HCT116 (cell line): ENCODE measurements around the gene ONECUT3. TPM values are rescaled to one million over a fixed set of nuclear protein-coding genes. Genes with fewer than 3 reads are reported as not detected.

Experiments
- ATAC-seq: fragments of 200-7000 bp; cut with Tn5 transposase; 2 replicates; pipeline ENCODE4 v1.9.1; 2020; ENCODE audit warnings: mild to moderate bottlenecking, moderate library complexity
- BruUV-seq: library from RNA; stranded (reverse); fragments of 400-500 nt; replicated peaks from 2 replicates; lab custom pipeline; 2021; lab: Mats Ljungman, UMichigan
- CTCF ChIA-PET: fragments of 300-600 bp; sonication (Branson Sonifier 250); formaldehyde crosslinking; loops from one replicate; lab custom pipeline; 2021; ENCODE audit warnings: antibody characterized with exemption; lab: Charles Lee
- POLR2A ChIA-PET: fragments of 300-600, 350-600 bp; sonication (Branson Sonifier 250); formaldehyde crosslinking; loops from one replicate; lab custom pipeline; 2021; ENCODE audit warnings: antibody characterized with exemption; lab: Charles Lee
- RAD21 ChIA-PET, 2 experiments: fragments of 300-600 bp; sonication (Branson Sonifier 250); formaldehyde crosslinking; loops; one replicate each; lab custom pipeline; 2023; ENCODE audit warnings: low total read pairs in 2 of 2; ENCODE audit not compliant: uncharacterized antibody in 2 of 2, unreplicated experiment in 2 of 2, low non-redundant PET in 1 of 2; lab: Charles Lee
- DNase-seq: peaks from one replicate; pipeline ENCODE4 v3.0.0-alpha.2; 2010; ENCODE audit warnings: low read depth, low spot score
- H2AFZ ChIP-seq: fragments of 200-600 bp; shearing (Covaris generic), sonication (generic); 2 replicates; pipeline ENCODE4 v1.6.1; 2017; ENCODE audit warnings: low read depth, mixed run types, mixed read lengths, antibody characterized with exemption, low read length; ENCODE audit not compliant: poor library complexity, severe bottlenecking
- H3K27ac ChIP-seq: 2 replicates; pipeline ENCODE4 v1.5.1; 2012; ENCODE audit warnings: low read depth, low read length
- H3K27me3 ChIP-seq: fragments of 200-600 bp; sonication (generic); 2 replicates; pipeline ENCODE4 v1.6.1; 2016; ENCODE audit warnings: mixed run types, low read length, mixed read lengths; ENCODE audit not compliant: insufficient read depth
- H3K36me3 ChIP-seq, 2 experiments: fragments of 200-500 bp in 1 of 2; fragments of 200-600 bp in 1 of 2; sonication (Bioruptor generic) in 1 of 2; sonication (generic) in 1 of 2; 2 replicates each; pipeline versions ENCODE4 v1.5.1 to v1.6.1; 2014 to 2016; ENCODE audit warnings: low read length in 2 of 2, inconsistent platforms in 1 of 2, mixed read lengths in 1 of 2, mixed run types in 1 of 2; ENCODE audit not compliant: insufficient read depth in 2 of 2, control insufficient read depth in 1 of 2
- H3K4me1 ChIP-seq, 2 experiments: fragments of 200-600 bp in 1 of 2; sonication (generic) in 1 of 2; 2 replicates each; pipeline versions ENCODE4 v1.5.1 to v1.6.1; 2012 to 2017; ENCODE audit warnings: low read length in 2 of 2, inconsistent platforms in 1 of 2, mild to moderate bottlenecking in 1 of 2, mixed read lengths in 1 of 2, mixed run types in 1 of 2, moderate library complexity in 1 of 2; ENCODE audit not compliant: insufficient read depth in 2 of 2, control insufficient read depth in 1 of 2
- H3K4me2 ChIP-seq: fragments of 200-600 bp; sonication (generic); 2 replicates; pipeline ENCODE4 v1.6.1; 2017; ENCODE audit warnings: mixed run types, low read length, mixed read lengths
- H3K4me3 ChIP-seq, 2 experiments: fragments of 200-600 bp in 1 of 2; sonication (generic) in 1 of 2; replicated peaks in 1 of 2; 2 replicates each; pipeline ENCODE4 v1.5.1; 2011 to 2016; ENCODE audit warnings: low read length in 2 of 2, control low read depth in 1 of 2, low read depth in 1 of 2, mild to moderate bottlenecking in 1 of 2, mixed read lengths in 1 of 2, mixed run types in 1 of 2
- H3K79me2 ChIP-seq: fragments of 200-600 bp; sonication (generic); 2 replicates; pipeline ENCODE4 v1.6.1; 2017; ENCODE audit warnings: mild to moderate bottlenecking, mixed run types, low read length, moderate library complexity, mixed read lengths; ENCODE audit not compliant: insufficient read depth
- H3K9ac ChIP-seq: fragments of 200-600 bp; sonication (generic); 2 replicates; pipeline ENCODE4 v1.6.1; 2016; ENCODE audit warnings: low read length, mixed read lengths
- H3K9me2 ChIP-seq: fragments of 200-600 bp; sonication (generic), shearing (Covaris generic); 2 replicates; pipeline ENCODE4 v1.6.1; 2017; ENCODE audit warnings: mixed run types, mild to moderate bottlenecking, moderate library complexity; ENCODE audit not compliant: insufficient read depth
- H3K9me3 ChIP-seq, 2 experiments: fragments of 200-500 bp in 1 of 2; fragments of 200-600 bp in 1 of 2; sonication (Bioruptor generic) in 1 of 2; sonication (generic) in 1 of 2; 2 replicates each; pipeline ENCODE4 v1.6.1; 2014 to 2017; ENCODE audit warnings: low read length in 2 of 2, mixed read lengths in 2 of 2, inconsistent platforms in 1 of 2, low read depth in 1 of 2, mild to moderate bottlenecking in 1 of 2, mixed run types in 1 of 2, moderate library complexity in 1 of 2; ENCODE audit not compliant: control insufficient read depth in 1 of 2, insufficient read depth in 1 of 2
- H4K20me1 ChIP-seq: fragments of 200-600 bp; sonication (generic), shearing (Covaris generic); 2 replicates; pipeline ENCODE4 v1.6.1; 2017; ENCODE audit warnings: mixed run types, mild to moderate bottlenecking, moderate library complexity; ENCODE audit not compliant: insufficient read depth
- CEBPB ChIP-seq: IDR thresholded peaks from 2 replicates; pipeline ENCODE4 v1.6.1; 2012; ENCODE audit warnings: low read depth
- EGR1 ChIP-seq: IDR thresholded peaks from 2 replicates; pipeline ENCODE4 v1.6.1; 2012; ENCODE audit warnings: low read depth
- ELF1 ChIP-seq: IDR thresholded peaks from 2 replicates; pipeline ENCODE4 v1.6.1; 2012; ENCODE audit warnings: low read depth, borderline replicate concordance
- EZH2 ChIP-seq: fragments of 200-600 bp; sonication (generic); IDR thresholded peaks from 2 replicates; pipeline ENCODE4 v1.6.1; 2017; ENCODE audit warnings: antibody characterized with exemption, mixed run types
- EZH2phosphoT487 ChIP-seq: fragments of 200-600 bp; IDR thresholded peaks from 2 replicates; pipeline ENCODE4 v1.6.1; 2018; ENCODE audit warnings: antibody characterized with exemption, borderline replicate concordance
- FOSL1 ChIP-seq: IDR thresholded peaks from 2 replicates; pipeline ENCODE4 v1.6.1; 2012; ENCODE audit warnings: low read depth
- JUND ChIP-seq: IDR thresholded peaks from 2 replicates; pipeline ENCODE4 v1.6.1; 2012
- POLR2A ChIP-seq: IDR thresholded peaks from 2 replicates; pipeline ENCODE4 v1.7.0; 2011; ENCODE audit warnings: borderline replicate concordance; ENCODE audit not compliant: insufficient read depth, insufficient read length; ENCODE audit errors: extremely low read depth
- POLR2AphosphoS5 ChIP-seq: IDR thresholded peaks from 2 replicates; pipeline ENCODE4 v1.6.1; 2011; ENCODE audit warnings: mild to moderate bottlenecking, low read depth, low read length, moderate library complexity
- RAD21 ChIP-seq: IDR thresholded peaks from 2 replicates; pipeline ENCODE4 v1.6.1; 2012; ENCODE audit warnings: low read depth, mild to moderate bottlenecking
- SIN3A ChIP-seq: IDR thresholded peaks from 2 replicates; pipeline ENCODE4 v1.6.1; 2012; ENCODE audit warnings: low read depth
- SP1 ChIP-seq: IDR thresholded peaks from 2 replicates; pipeline ENCODE4 v1.6.1; 2012; ENCODE audit warnings: low read depth
- SRF ChIP-seq: IDR thresholded peaks from 2 replicates; pipeline ENCODE4 v1.6.1; 2012; ENCODE audit warnings: low read depth
- ZFX ChIP-seq: fragments of 450-650 bp; IDR thresholded peaks from 2 replicates; pipeline ENCODE4 v1.6.1; 2017
- ZNF274 ChIP-seq: fragments of 200-500 bp; sonication (Bioruptor generic); IDR thresholded peaks from 2 replicates; pipeline ENCODE4 v1.6.1; 2014; ENCODE audit warnings: mild to moderate bottlenecking, low read depth, low read length, inconsistent platforms
- intact Hi-C: fragments of 100-400 bp; cut with micrococcal nuclease; formaldehyde crosslinking; loops from 2 replicates; pipeline ENCODE4 v1.10.0; 2022
- total RNA-seq: library from RNA; stranded (reverse); gene quantifications from one replicate; pipeline ENCODE4 v1.2.1, GENCODE V29; 2021; ENCODE audit not compliant: unreplicated experiment
- TF ChIP-seq, protein P1 (sequence below): IDR thresholded peaks from 2 replicates; pipeline ENCODE4 v1.6.1; 2012
- TF ChIP-seq, protein P2 (sequence below): IDR thresholded peaks from 2 replicates; pipeline ENCODE4 v1.6.1; 2012; ENCODE audit warnings: low read depth
- TF ChIP-seq, protein P3 (sequence below): IDR thresholded peaks from 2 replicates; pipeline ENCODE4 v1.6.1; 2012
- TF ChIP-seq, protein P4 (sequence below), 3 experiments: fragments of 200-600 bp in 1 of 3; sonication (generic) in 1 of 3; IDR thresholded peaks in 2 of 3; conservative IDR thresholded peaks in 1 of 3; 2 replicates each; pipeline ENCODE4 v1.5.1; 2012 to 2017; ENCODE audit warnings: low read depth in 2 of 3, low read length in 2 of 3, antibody characterized with exemption in 1 of 3, borderline replicate concordance in 1 of 3, control low read depth in 1 of 3, mild to moderate bottlenecking in 1 of 3, mixed read lengths in 1 of 3, mixed run types in 1 of 3, moderate library complexity in 1 of 3; ENCODE audit not compliant: insufficient read depth in 1 of 3

ONECUT3 gene
- total RNA-seq, 1 experiment from 2014 or later: 22.1 TPM

DNA sequence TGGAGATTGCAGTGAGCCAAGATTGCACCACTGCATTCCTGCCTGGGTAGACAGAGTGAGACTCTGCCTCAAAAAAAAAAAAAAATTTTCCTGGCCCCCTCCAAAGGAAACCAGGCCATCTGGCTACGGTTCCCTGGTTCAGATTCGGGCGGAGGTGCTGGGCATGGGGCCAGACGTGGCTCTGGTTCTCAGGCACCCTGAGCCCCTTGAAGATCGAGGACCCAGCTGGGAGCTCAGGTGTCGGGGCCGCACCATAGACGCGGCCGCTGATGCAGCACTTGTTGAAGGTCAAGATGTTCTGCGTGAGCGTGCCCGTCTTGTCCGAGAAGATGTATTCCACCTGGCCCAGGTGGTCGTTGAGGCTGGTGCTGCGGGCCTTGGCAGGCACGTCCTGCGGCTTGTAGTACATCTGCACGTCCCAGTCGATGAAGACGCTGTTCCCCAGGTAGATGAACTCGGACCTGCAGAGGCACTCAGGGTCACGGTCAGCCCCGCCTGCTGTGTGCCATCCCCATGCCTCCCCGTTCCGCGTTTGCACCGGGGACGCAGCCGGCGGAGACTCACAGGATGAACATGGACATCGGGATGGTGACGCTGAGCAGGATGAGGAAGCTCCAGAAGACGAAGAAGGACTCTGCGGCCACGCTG is 46.5 kb downstream of the ONECUT3 start:
- no peaks in the 10 kb centered on the region for H4K20me1 ChIP-seq

More for the DNA sequence above, 46.5 kb downstream of the ONECUT3 start:
- no peaks in the 10 kb centered on the region for H3K9me2 ChIP-seq
- CTCF ChIA-PET: no interaction called here
- ATAC-seq (no peak), DNase-seq (no peak)
- no peak overlapping the region for H2AFZ ChIP-seq
- H3K4me3 ChIP-seq: no peak overlapping the region
- H3K4me1 ChIP-seq: peaks cover 5 to 17% of the 10 kb centered on the region in 2 experiments
- POLR2A ChIA-PET: no interaction called here
- H3K36me3 ChIP-seq: no peaks in the 10 kb centered on the region; a peak in 1 of 4 replicates
- H3K4me2 ChIP-seq: no peak overlapping the region
- no TSS peak for BruUV-seq
- H3K27ac ChIP-seq: no peak overlapping the region
- H3K79me2 ChIP-seq: no peaks in the 10 kb centered on the region
- TF ChIP-seq ELF1 (no peak), SRF (no peak), EZH2phosphoT487 (no peak), ZNF274 (no peak), EZH2 (no peak), EGR1 (no peak), ZFX (no peak), POLR2A (no peak), RAD21 (no peak), SP1 (no peak), POLR2AphosphoS5 (no peak), JUND (no peak), SIN3A (no peak), CEBPB (no peak), FOSL1 (no peak)
- TF ChIP-seq, protein P1, sequence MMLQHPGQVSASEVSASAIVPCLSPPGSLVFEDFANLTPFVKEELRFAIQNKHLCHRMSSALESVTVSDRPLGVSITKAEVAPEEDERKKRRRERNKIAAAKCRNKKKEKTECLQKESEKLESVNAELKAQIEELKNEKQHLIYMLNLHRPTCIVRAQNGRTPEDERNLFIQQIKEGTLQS: no peak
- TF ChIP-seq, protein P2, sequence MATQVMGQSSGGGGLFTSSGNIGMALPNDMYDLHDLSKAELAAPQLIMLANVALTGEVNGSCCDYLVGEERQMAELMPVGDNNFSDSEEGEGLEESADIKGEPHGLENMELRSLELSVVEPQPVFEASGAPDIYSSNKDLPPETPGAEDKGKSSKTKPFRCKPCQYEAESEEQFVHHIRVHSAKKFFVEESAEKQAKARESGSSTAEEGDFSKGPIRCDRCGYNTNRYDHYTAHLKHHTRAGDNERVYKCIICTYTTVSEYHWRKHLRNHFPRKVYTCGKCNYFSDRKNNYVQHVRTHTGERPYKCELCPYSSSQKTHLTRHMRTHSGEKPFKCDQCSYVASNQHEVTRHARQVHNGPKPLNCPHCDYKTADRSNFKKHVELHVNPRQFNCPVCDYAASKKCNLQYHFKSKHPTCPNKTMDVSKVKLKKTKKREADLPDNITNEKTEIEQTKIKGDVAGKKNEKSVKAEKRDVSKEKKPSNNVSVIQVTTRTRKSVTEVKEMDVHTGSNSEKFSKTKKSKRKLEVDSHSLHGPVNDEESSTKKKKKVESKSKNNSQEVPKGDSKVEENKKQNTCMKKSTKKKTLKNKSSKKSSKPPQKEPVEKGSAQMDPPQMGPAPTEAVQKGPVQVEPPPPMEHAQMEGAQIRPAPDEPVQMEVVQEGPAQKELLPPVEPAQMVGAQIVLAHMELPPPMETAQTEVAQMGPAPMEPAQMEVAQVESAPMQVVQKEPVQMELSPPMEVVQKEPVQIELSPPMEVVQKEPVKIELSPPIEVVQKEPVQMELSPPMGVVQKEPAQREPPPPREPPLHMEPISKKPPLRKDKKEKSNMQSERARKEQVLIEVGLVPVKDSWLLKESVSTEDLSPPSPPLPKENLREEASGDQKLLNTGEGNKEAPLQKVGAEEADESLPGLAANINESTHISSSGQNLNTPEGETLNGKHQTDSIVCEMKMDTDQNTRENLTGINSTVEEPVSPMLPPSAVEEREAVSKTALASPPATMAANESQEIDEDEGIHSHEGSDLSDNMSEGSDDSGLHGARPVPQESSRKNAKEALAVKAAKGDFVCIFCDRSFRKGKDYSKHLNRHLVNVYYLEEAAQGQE: no peak
- TF ChIP-seq, protein P3, sequence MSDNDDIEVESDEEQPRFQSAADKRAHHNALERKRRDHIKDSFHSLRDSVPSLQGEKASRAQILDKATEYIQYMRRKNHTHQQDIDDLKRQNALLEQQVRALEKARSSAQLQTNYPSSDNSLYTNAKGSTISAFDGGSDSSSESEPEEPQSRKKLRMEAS: no peak
- TF ChIP-seq, protein P4, sequence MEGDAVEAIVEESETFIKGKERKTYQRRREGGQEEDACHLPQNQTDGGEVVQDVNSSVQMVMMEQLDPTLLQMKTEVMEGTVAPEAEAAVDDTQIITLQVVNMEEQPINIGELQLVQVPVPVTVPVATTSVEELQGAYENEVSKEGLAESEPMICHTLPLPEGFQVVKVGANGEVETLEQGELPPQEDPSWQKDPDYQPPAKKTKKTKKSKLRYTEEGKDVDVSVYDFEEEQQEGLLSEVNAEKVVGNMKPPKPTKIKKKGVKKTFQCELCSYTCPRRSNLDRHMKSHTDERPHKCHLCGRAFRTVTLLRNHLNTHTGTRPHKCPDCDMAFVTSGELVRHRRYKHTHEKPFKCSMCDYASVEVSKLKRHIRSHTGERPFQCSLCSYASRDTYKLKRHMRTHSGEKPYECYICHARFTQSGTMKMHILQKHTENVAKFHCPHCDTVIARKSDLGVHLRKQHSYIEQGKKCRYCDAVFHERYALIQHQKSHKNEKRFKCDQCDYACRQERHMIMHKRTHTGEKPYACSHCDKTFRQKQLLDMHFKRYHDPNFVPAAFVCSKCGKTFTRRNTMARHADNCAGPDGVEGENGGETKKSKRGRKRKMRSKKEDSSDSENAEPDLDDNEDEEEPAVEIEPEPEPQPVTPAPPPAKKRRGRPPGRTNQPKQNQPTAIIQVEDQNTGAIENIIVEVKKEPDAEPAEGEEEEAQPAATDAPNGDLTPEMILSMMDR (IDR thresholded peaks at IDR 0.05 in 2 of 3, conservative IDR thresholded peaks at IDR 0.05 in 1 of 3; ENCODE audit: borderline replicate concordance in 1 of 3, insufficient read depth in 1 of 3, low read depth in 2 of 3, low read length in 2 of 3): no peak
- TF ChIP-seq, all 23 proteins: peak for 0
- no peak overlapping the region for H3K9ac ChIP-seq
- H3K9me3 ChIP-seq: no peaks in the 10 kb centered on the region
- RAD21 ChIA-PET: no interaction called here
- no peaks in the 10 kb centered on the region for H3K27me3 ChIP-seq
- intact Hi-C loops: no loop called here
